ENCODE measurements around the gene HTRA1.

GRCh38 chr10:122454603-122455080 is 6.7 kb upstream of the HTRA1 start, which contains the start of gene ARMS2:
- TF ChIP-seq CTCF (IDR thresholded peaks at IDR 0.05; ENCODE audit: low read length), result no peak
- no peak for TF ChIP-seq EZH2 (IDR thresholded peaks at IDR 0.05; ENCODE audit: borderline replicate concordance, low read length)
